ENCODE data around the gene KCTD14.
"Not testable (repeated sequence)": the region's sequence is repeated elsewhere in the genome, so short reads cannot be mapped to it uniquely, and the experiment has no call there.

KCTD14 gene

GRCh38 chr11:78032090-78032489 lies 9.0 kb upstream of the KCTD14 start:
- H3K36me3 ChIP-seq (ENCODE audit: low read depth), result no peaks in the 10 kb centered on the region
- no peak for TF ChIP-seq CTCF (IDR thresholded peaks at IDR 0.05; ENCODE audit: poor library complexity, severe bottlenecking)
- no peak overlapping the region for H3K4me3 ChIP-seq (ENCODE audit: severe bottlenecking)
- no peaks in the 10 kb centered on the region for H3K27me3 ChIP-seq (ENCODE audit: insufficient read depth, poor library complexity, severe bottlenecking)
- H3K27ac ChIP-seq (ENCODE audit: poor library complexity, severe bottlenecking), result no peak overlapping the region
- H3K4me1 ChIP-seq (ENCODE audit: insufficient read depth, poor library complexity, severe bottlenecking), result peaks cover 13% of the 10 kb centered on the region
- DNase-seq (ENCODE audit: low spot score) (no peak), ATAC-seq (ENCODE audit: low read depth) (no peak)
- no peaks in the 10 kb centered on the region for H3K9me3 ChIP-seq (ENCODE audit: severe bottlenecking)

- Histone ChIP-seq H3K36me3 (ENCODE audit: low read depth) (no peaks in the 10 kb centered on the region), H3K27me3 (ENCODE audit: insufficient read depth, poor library complexity, severe bottlenecking) (no peaks in the 10 kb centered on the region), H3K9me3 (ENCODE audit: severe bottlenecking) (no peaks in the 10 kb centered on the region), H3K4me3 (ENCODE audit: severe bottlenecking) (no peak overlapping the region), H3K27ac (ENCODE audit: poor library complexity, severe bottlenecking) (no peak overlapping the region), H3K4me1 (ENCODE audit: insufficient read depth, poor library complexity, severe bottlenecking) (peaks cover 12% of the 10 kb centered on the region)
- TF ChIP-seq CTCF (IDR thresholded peaks at IDR 0.05; ENCODE audit: poor library complexity, severe bottlenecking), result no peak
- no peak for ATAC-seq (ENCODE audit: low read depth)
- no peak for DNase-seq (ENCODE audit: low spot score)
Measured at GRCh38 chr11:78031629-78032028, 8.6 kb upstream of the KCTD14 start.

GRCh38 chr11:78030429-78031325 lies 7.6 kb upstream of the KCTD14 start:
- peak; percentile 74 for ATAC-seq (ENCODE audit: low read depth)
- no peak for DNase-seq (ENCODE audit: low spot score)
- no peak for TF ChIP-seq CTCF (IDR thresholded peaks at IDR 0.05; ENCODE audit: poor library complexity, severe bottlenecking)
- Histone ChIP-seq H3K9me3 (ENCODE audit: severe bottlenecking) (no peaks in the 10 kb centered on the region), H3K36me3 (ENCODE audit: low read depth) (no peaks in the 10 kb centered on the region), H3K4me3 (ENCODE audit: severe bottlenecking) (no peak overlapping the region), H3K27ac (ENCODE audit: poor library complexity, severe bottlenecking) (peak overlapping the region; percentile 15), H3K27me3 (ENCODE audit: insufficient read depth, poor library complexity, severe bottlenecking) (no peaks in the 10 kb centered on the region), H3K4me1 (ENCODE audit: insufficient read depth, poor library complexity, severe bottlenecking) (peaks cover 12% of the 10 kb centered on the region)

- peak; percentile 72; the same call in 2 of the 3 replicates for ATAC-seq (ENCODE audit: low read depth)
- H3K4me1 ChIP-seq (ENCODE audit: insufficient read depth, poor library complexity, severe bottlenecking), result peaks cover 15% of the 10 kb centered on the region
- H3K36me3 ChIP-seq (ENCODE audit: low read depth); H3K27ac ChIP-seq (ENCODE audit: poor library complexity, severe bottlenecking); H3K27me3 ChIP-seq (ENCODE audit: insufficient read depth, poor library complexity, severe bottlenecking); H3K9me3 ChIP-seq (ENCODE audit: severe bottlenecking); H3K4me3 ChIP-seq (ENCODE audit: severe bottlenecking); DNase-seq (ENCODE audit: low spot score): not testable (repeated sequence)
Measured at GRCh38 chr11:78028423-78028822, 5.3 kb upstream of the KCTD14 start.

GRCh38 chr11:78027759-78028158 lies 4.7 kb upstream of the KCTD14 start:
- no peak for ATAC-seq (ENCODE audit: low read depth)
- DNase-seq (ENCODE audit: low spot score), result no peak

More at GRCh38 chr11:78027759-78028158, 4.7 kb upstream of the KCTD14 start:
- Histone ChIP-seq H3K9me3 (ENCODE audit: severe bottlenecking) (no peaks in the 10 kb centered on the region), H3K4me3 (ENCODE audit: severe bottlenecking) (no peak overlapping the region), H3K27ac (ENCODE audit: poor library complexity, severe bottlenecking) (no peak overlapping the region), H3K4me1 (ENCODE audit: insufficient read depth, poor library complexity, severe bottlenecking) (peaks cover 15% of the 10 kb centered on the region), H3K36me3 (ENCODE audit: low read depth) (no peaks in the 10 kb centered on the region), H3K27me3 (ENCODE audit: insufficient read depth, poor library complexity, severe bottlenecking) (no peaks in the 10 kb centered on the region)
- TF ChIP-seq CTCF (IDR thresholded peaks at IDR 0.05; ENCODE audit: poor library complexity, severe bottlenecking), result no peak

Measured in RWPE2 (cell line).